Body of pancreas (tissue), 4 donors: ENCODE measurements around the gene UBAC2.

ENCODE experiments used
- POLR2A ChIP-seq, 3 donors: fragments of 450-650 bp; IDR thresholded peaks; one replicate each; pipeline ENCODE4 v1.6.1; 2016; ENCODE audit warnings: antibody characterized with exemption in 3 of 3, mild to moderate bottlenecking in 2 of 3
- TF ChIP-seq, protein P1 (sequence below), 7 experiments: fragments of 450-650 bp in 4 of 7; fragments of 200-600 bp in 3 of 7; sonication (generic) in 3 of 7; IDR thresholded peaks; one replicate each; pipeline ENCODE4 v1.5.1; 2016 to 2019; ENCODE audit warnings: antibody characterized with exemption in 7 of 7

- TF ChIP-seq, protein P1, sequence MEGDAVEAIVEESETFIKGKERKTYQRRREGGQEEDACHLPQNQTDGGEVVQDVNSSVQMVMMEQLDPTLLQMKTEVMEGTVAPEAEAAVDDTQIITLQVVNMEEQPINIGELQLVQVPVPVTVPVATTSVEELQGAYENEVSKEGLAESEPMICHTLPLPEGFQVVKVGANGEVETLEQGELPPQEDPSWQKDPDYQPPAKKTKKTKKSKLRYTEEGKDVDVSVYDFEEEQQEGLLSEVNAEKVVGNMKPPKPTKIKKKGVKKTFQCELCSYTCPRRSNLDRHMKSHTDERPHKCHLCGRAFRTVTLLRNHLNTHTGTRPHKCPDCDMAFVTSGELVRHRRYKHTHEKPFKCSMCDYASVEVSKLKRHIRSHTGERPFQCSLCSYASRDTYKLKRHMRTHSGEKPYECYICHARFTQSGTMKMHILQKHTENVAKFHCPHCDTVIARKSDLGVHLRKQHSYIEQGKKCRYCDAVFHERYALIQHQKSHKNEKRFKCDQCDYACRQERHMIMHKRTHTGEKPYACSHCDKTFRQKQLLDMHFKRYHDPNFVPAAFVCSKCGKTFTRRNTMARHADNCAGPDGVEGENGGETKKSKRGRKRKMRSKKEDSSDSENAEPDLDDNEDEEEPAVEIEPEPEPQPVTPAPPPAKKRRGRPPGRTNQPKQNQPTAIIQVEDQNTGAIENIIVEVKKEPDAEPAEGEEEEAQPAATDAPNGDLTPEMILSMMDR (IDR thresholded peaks at IDR 0.05) = no peak
- TF ChIP-seq POLR2A (IDR thresholded peaks at IDR 0.05) = no peak
These were observed 94.3 kb downstream of the UBAC2 start for GRCh38 chr13:99294958-99295357.
